Stimulated activated CD8-positive, alpha-beta memory T cell treated with anti-CD3 and anti-CD28 coated beads, Interleukin-7, amount 100 ng/mL, for 48 hours (primary cell): ENCODE measurements around the gene LYRM1.
"Not testable (repeated sequence)": the region's sequence is repeated elsewhere in the genome, so short reads cannot be mapped to it uniquely, and the experiment has no call there.

Experiments
- DNase-seq, 2 donors: peaks; one replicate each; pipeline ENCODE4 v3.0.0-alpha.2; 2020; ENCODE audit warnings: low read depth in 1 of 2; ENCODE audit errors: extremely low read depth in 1 of 2

LYRM1 gene

GRCh38 chr16:20973201-20973600 lies 72.6 kb downstream of the LYRM1 start:
- DNase-seq = not testable (repeated sequence)
